Colonic mucosa (tissue), 4 donors: ENCODE results near the gene ZNF333. TPM values are rescaled to one million over a fixed set of nuclear protein-coding genes. Genes with fewer than 3 reads are reported as not detected.

ENCODE experiments used
- DNase-seq: peaks from one replicate; pipeline ENCODE4 v3.0.0-alpha.2; 2020
- H3K27ac ChIP-seq: fragments of 200-600 bp; one replicate; pipeline ENCODE4 v1.8.0; 2021
- H3K27me3 ChIP-seq: fragments of 200-600 bp; one replicate; pipeline ENCODE4 v1.8.0; 2021
- H3K36me3 ChIP-seq: fragments of 200-600 bp; one replicate; pipeline ENCODE4 v1.8.0; 2021
- H3K4me1 ChIP-seq: fragments of 200-600 bp; one replicate; pipeline ENCODE4 v1.8.0; 2021; ENCODE audit warnings: mild to moderate bottlenecking
- H3K4me3 ChIP-seq: fragments of 200-600 bp; one replicate; pipeline ENCODE4 v1.8.0; 2021
- H3K9ac ChIP-seq, 2 donors: one replicate each; pipeline ENCODE4 v1.7.0; 2013; ENCODE audit warnings: control low read depth in 2 of 2, low read depth in 2 of 2, low read length in 2 of 2
- H3K9me3 ChIP-seq: fragments of 200-600 bp; one replicate; pipeline ENCODE4 v1.8.0; 2021
- CTCF ChIP-seq: fragments of 200-600 bp; IDR thresholded peaks from one replicate; pipeline ENCODE4 v1.8.0; 2022; ENCODE audit warnings: antibody characterized with exemption, mild to moderate bottlenecking
- intact Hi-C: fragments of 100-400 bp; cut with DNase I; formaldehyde crosslinking; loops from one replicate; pipeline ENCODE4 v1.14.1; 2022
- total RNA-seq, 2 donors: library from RNA; stranded (reverse); fragmentation: NEBNext Ultra II Directional in 1 of 2; extraction: Animal tissue kit (Norgen Biotek cat#: 25700) in 1 of 2; gene quantifications; one replicate each; pipeline ENCODE4 v1.2.1, GENCODE V29; 2021
- donor health status: healthy.
- donor health status: DM: no; HTN: no; CAD: no.
- donor health status: DM: no; HTN: no; CAD: no.

Gene ZNF333
- total RNA-seq, 2 donors from 2014 or later, result 6.7 to 7.3 TPM

- H3K4me3 ChIP-seq, result no peak overlapping the region
- H3K9ac ChIP-seq, result no peak overlapping the region
- intact Hi-C loops, result no loop called here
Observed at GRCh38 chr19:14731200-14731599, 41.4 kb downstream of the ZNF333 start.

GRCh38 chr19:14732510-14732909, 42.7 kb downstream of the ZNF333 start:
- Histone ChIP-seq H3K4me1 (no peaks in the 10 kb centered on the region), H3K9me3 (no peaks in the 10 kb centered on the region)
- intact Hi-C loops, result no loop called here

More at GRCh38 chr19:14731200-14731599, 41.4 kb downstream of the ZNF333 start:
- no peak for TF ChIP-seq CTCF
- Histone ChIP-seq H3K36me3 (no peaks in the 10 kb centered on the region), H3K4me1 (no peaks in the 10 kb centered on the region), H3K27ac (no peak overlapping the region), H3K27me3 (no peaks in the 10 kb centered on the region), H3K9me3 (no peaks in the 10 kb centered on the region)
- DNase-seq, result no peak

GRCh38 chr19:14733574-14733973, 43.7 kb downstream of the ZNF333 start:
- DNase-seq, result no peak
- no peaks in the 10 kb centered on the region for H3K9me3 ChIP-seq
- H3K4me1 ChIP-seq, result no peaks in the 10 kb centered on the region
- intact Hi-C loops, result no loop called here
- no peaks in the 10 kb centered on the region for H3K36me3 ChIP-seq
- H3K4me3 ChIP-seq, result no peak overlapping the region
- H3K27ac ChIP-seq, result no peak overlapping the region
- H3K27me3 ChIP-seq, result no peaks in the 10 kb centered on the region
- TF ChIP-seq CTCF, result no peak
- H3K9ac ChIP-seq, result no peak overlapping the region

More at GRCh38 chr19:14732510-14732909, 42.7 kb downstream of the ZNF333 start:
- Histone ChIP-seq H3K27ac (no peak overlapping the region), H3K27me3 (no peaks in the 10 kb centered on the region), H3K9ac (no peak overlapping the region), H3K36me3 (no peaks in the 10 kb centered on the region), H3K4me3 (no peak overlapping the region)
- TF ChIP-seq CTCF, result no peak
- no peak for DNase-seq

- Histone ChIP-seq H3K9ac (no peak overlapping the region), H3K27me3 (no peaks in the 10 kb centered on the region), H3K27ac (no peak overlapping the region), H3K9me3 (no peaks in the 10 kb centered on the region), H3K36me3 (no peaks in the 10 kb centered on the region), H3K4me3 (no peak overlapping the region), H3K4me1 (no peaks in the 10 kb centered on the region)
- intact Hi-C loops, result no loop called here
- DNase-seq, result no peak
- TF ChIP-seq CTCF, result no peak
Observed at GRCh38 chr19:14735915-14736314, 46.1 kb downstream of the ZNF333 start.

GRCh38 chr19:14746886-14747285, 57.0 kb downstream of the ZNF333 start:
- no peaks in the 10 kb centered on the region for H3K9me3 ChIP-seq
- H3K27ac ChIP-seq, result no peak overlapping the region
- H3K4me3 ChIP-seq, result no peak overlapping the region
- TF ChIP-seq CTCF, result no peak
- H3K36me3 ChIP-seq, result no peaks in the 10 kb centered on the region
- H3K4me1 ChIP-seq, result no peaks in the 10 kb centered on the region
- intact Hi-C loops, result no loop called here
- no peaks in the 10 kb centered on the region for H3K27me3 ChIP-seq
- no peak for DNase-seq
- no peak overlapping the region for H3K9ac ChIP-seq

- H3K36me3 ChIP-seq, result no peaks in the 10 kb centered on the region
- H3K9ac ChIP-seq, result no peak overlapping the region
- no peak for TF ChIP-seq CTCF
- intact Hi-C loops, result no loop called here
- no peaks in the 10 kb centered on the region for H3K9me3 ChIP-seq
- no peak for DNase-seq
- no peak overlapping the region for H3K27ac ChIP-seq
- no peaks in the 10 kb centered on the region for H3K4me1 ChIP-seq
- H3K27me3 ChIP-seq, result no peaks in the 10 kb centered on the region
- no peak overlapping the region for H3K4me3 ChIP-seq
Observed at GRCh38 chr19:14748601-14749000, 58.8 kb downstream of the ZNF333 start.
